Nephron (organoid): ENCODE measurements around the gene G6PC2.
A peak's percentile ranks its signal among the peaks of the same experiment; 100 is the strongest.

ENCODE experiments used
- H3K27ac Mint-ChIP-seq, 3 experiments: 2 replicates each; pipeline ENCODE4 v1.8.0; 2020; ENCODE audit warnings: mixed read lengths in 3 of 3, mild to moderate bottlenecking in 2 of 3, moderate library complexity in 1 of 3
- H3K27me3 Mint-ChIP-seq: 2 replicates; pipeline ENCODE4 v1.8.0; 2021; ENCODE audit warnings: low read depth, mild to moderate bottlenecking, moderate library complexity, mixed read lengths
- H3K36me3 Mint-ChIP-seq: 2 replicates; pipeline ENCODE4 v1.8.0; 2020; ENCODE audit warnings: low read depth, mixed read lengths
- H3K4me1 Mint-ChIP-seq: 2 replicates; pipeline ENCODE4 v1.8.0; 2020; ENCODE audit warnings: mixed read lengths
- H3K4me3 Mint-ChIP-seq, 3 experiments: 2 replicates each; pipeline ENCODE4 v1.8.0; 2020; ENCODE audit warnings: mild to moderate bottlenecking in 3 of 3, mixed read lengths in 3 of 3, moderate library complexity in 2 of 3
- H3K9me3 Mint-ChIP-seq: 2 replicates; pipeline ENCODE4 v1.8.0; 2020; ENCODE audit warnings: mixed read lengths
- TF ChIP-seq, protein P1 (sequence below), 3 experiments: fragments of 200-600 bp; sonication (generic); IDR thresholded peaks; one replicate each; pipeline ENCODE4 v1.5.0; 2021; ENCODE audit warnings: antibody characterized with exemption in 3 of 3; ENCODE audit not compliant: unreplicated experiment in 3 of 3

Gene G6PC2

DNA sequence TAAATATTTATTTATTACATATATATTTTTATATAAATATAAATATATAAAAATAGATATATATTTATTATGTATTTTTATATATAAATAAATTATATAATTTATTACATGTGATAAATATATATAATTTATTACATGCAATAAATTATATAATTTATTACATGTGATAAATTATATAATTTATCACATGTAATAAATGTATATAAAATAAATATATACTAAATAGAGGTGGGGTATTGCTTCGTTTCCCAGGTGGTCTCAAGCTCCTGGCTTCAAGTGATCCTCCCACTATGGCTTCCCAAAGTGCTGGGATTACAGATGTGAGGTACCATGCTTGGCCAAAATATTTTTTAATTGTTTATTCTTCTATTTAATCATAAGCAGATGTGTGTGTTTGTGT, 3.6 kb upstream of the G6PC2 start:
- Mint-ChIP-seq H3K9me3 (no peaks in the 10 kb centered on the region), H3K36me3 (no peaks in the 10 kb centered on the region), H3K27me3 (no peaks in the 10 kb centered on the region), H3K27ac (no peak overlapping the region), H3K4me1 (no peaks in the 10 kb centered on the region), H3K4me3 (no peak overlapping the region)
- TF ChIP-seq, protein P1, sequence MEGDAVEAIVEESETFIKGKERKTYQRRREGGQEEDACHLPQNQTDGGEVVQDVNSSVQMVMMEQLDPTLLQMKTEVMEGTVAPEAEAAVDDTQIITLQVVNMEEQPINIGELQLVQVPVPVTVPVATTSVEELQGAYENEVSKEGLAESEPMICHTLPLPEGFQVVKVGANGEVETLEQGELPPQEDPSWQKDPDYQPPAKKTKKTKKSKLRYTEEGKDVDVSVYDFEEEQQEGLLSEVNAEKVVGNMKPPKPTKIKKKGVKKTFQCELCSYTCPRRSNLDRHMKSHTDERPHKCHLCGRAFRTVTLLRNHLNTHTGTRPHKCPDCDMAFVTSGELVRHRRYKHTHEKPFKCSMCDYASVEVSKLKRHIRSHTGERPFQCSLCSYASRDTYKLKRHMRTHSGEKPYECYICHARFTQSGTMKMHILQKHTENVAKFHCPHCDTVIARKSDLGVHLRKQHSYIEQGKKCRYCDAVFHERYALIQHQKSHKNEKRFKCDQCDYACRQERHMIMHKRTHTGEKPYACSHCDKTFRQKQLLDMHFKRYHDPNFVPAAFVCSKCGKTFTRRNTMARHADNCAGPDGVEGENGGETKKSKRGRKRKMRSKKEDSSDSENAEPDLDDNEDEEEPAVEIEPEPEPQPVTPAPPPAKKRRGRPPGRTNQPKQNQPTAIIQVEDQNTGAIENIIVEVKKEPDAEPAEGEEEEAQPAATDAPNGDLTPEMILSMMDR (IDR thresholded peaks at IDR 0.05; ENCODE audit: unreplicated experiment in 3 of 3), result no peak

GRCh38 chr2:168903888-168904287, 2.8 kb downstream of the G6PC2 start:
- no peaks in the 10 kb centered on the region for H3K4me1 Mint-ChIP-seq
- no peak overlapping the region for H3K27ac Mint-ChIP-seq
- H3K27me3 Mint-ChIP-seq, result peaks cover 29% of the 10 kb centered on the region
- no peak overlapping the region for H3K4me3 Mint-ChIP-seq
- no peaks in the 10 kb centered on the region for H3K36me3 Mint-ChIP-seq
- no peaks in the 10 kb centered on the region for H3K9me3 Mint-ChIP-seq
- TF ChIP-seq, protein P1 (IDR thresholded peaks at IDR 0.05; ENCODE audit: unreplicated experiment in 3 of 3), result no peak

GRCh38 chr2:168904358-168904757, 3.3 kb downstream of the G6PC2 start:
- Mint-ChIP-seq H3K27me3 (peaks cover 33% of the 10 kb centered on the region), H3K9me3 (no peaks in the 10 kb centered on the region), H3K4me1 (no peaks in the 10 kb centered on the region), H3K36me3 (no peaks in the 10 kb centered on the region), H3K4me3 (no peak overlapping the region), H3K27ac (no peak overlapping the region)
- TF ChIP-seq, protein P1 (IDR thresholded peaks at IDR 0.05; ENCODE audit: unreplicated experiment in 3 of 3), result no peak

DNA sequence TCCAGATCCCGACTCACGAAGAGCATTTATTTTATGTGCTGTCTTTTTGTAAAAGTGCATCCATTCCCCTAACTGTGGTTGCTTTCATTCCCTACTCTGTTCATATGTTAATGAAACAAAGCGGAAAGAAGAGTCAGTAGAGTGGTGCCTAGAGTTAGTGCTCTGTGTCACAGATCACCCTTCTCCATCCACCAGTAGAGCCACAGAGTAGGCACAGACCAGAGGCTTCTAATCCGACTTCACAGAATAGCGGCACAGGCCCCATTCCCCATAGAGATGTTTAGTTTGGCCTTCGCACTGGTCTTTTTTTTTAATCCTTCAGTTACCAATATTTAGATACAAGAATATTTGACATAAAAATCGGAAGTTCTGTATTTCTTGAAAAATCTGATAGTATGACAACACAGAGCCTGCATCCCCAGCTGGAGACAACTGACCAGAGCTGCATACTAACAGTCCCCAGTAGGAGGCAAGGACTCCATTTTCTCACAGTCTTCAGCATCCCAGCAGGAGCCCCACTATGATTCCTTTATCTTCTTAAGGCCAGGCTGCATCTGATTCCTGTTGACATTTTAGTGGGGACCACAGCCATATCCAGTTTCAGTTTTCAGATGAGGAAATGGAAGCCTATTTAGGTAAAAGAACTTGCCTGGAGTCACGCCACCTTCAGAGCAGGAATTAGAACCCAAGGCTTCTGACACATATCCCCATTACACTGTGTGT, 7.0 kb downstream of the G6PC2 start:
- Mint-ChIP-seq H3K4me1 (no peaks in the 10 kb centered on the region), H3K4me3 (no peak overlapping the region), H3K36me3 (no peaks in the 10 kb centered on the region), H3K27me3 (peaks cover 57% of the 10 kb centered on the region), H3K27ac (no peak overlapping the region), H3K9me3 (no peaks in the 10 kb centered on the region)
- TF ChIP-seq, protein P1 (IDR thresholded peaks at IDR 0.05; ENCODE audit: unreplicated experiment in 3 of 3), result no peak

DNA sequence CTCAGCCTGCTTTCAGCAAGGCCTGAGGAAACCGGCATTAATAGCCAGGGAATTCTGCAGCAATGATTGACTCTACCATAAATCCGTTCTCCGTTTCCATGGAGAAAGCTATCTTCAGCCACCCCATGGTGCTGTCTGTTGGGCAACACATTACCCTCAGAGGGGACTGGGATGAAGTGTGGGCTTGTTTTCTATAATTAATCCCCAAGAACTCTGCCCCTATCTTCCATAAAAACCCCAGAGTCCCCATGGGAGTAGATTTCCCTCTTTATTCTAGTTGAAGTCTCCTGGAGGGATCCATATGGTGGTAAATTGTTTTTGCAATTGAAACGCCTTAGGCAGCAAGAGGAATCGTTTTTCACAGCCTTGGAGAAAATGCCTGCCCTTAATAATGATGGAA, 9.2 kb downstream of the G6PC2 start:
- H3K9me3 Mint-ChIP-seq, result no peaks in the 10 kb centered on the region
- no peak overlapping the region for H3K4me3 Mint-ChIP-seq
- H3K4me1 Mint-ChIP-seq, result no peaks in the 10 kb centered on the region
- H3K27me3 Mint-ChIP-seq, result peaks cover 52% of the 10 kb centered on the region
- no peak overlapping the region for H3K27ac Mint-ChIP-seq
- TF ChIP-seq, protein P1 (IDR thresholded peaks at IDR 0.05; ENCODE audit: unreplicated experiment in 3 of 3), result no peak
- no peaks in the 10 kb centered on the region for H3K36me3 Mint-ChIP-seq

- peak overlapping the region; percentile 33 to 47 (median 47) for H3K4me3 Mint-ChIP-seq
- H3K36me3 Mint-ChIP-seq, result no peaks in the 10 kb centered on the region
- H3K27me3 Mint-ChIP-seq, result peaks cover 40% of the 10 kb centered on the region
- H3K9me3 Mint-ChIP-seq, result no peaks in the 10 kb centered on the region
- H3K4me1 Mint-ChIP-seq, result no peaks in the 10 kb centered on the region
- TF ChIP-seq, protein P1 (IDR thresholded peaks at IDR 0.05; ENCODE audit: unreplicated experiment in 3 of 3), result no peak
- no peak overlapping the region for H3K27ac Mint-ChIP-seq
Measured at GRCh38 chr2:168912466-168912865, 11.4 kb downstream of the G6PC2 start.
